Endothelial cell of umbilical vein (primary cell): ENCODE data around the gene SEC61A1. TPM values are rescaled to one million over a fixed set of nuclear protein-coding genes. Genes with fewer than 3 reads are reported as not detected.
A peak's percentile ranks its signal among the peaks of the same experiment; 100 is the strongest.

ENCODE experiments used
- BruUV-seq: library from RNA; stranded (reverse); fragments of 400-500 nt; replicated peaks from 2 replicates; lab custom pipeline; 2021; lab: Mats Ljungman, UMichigan
- CTCF ChIA-PET: fragments of 300-600, 350-600 bp; sonication (Branson Sonifier 250); formaldehyde crosslinking; loops from one replicate; lab custom pipeline; 2021; ENCODE audit warnings: antibody characterized with exemption, inconsistent platforms; lab: Charles Lee
- POLR2A ChIA-PET: fragments of 300-600, 350-600 bp; sonication (Branson Sonifier 250); formaldehyde crosslinking; loops from one replicate; lab custom pipeline; 2021; ENCODE audit warnings: antibody characterized with exemption, inconsistent platforms; lab: Charles Lee
- DNase-seq: peaks from one replicate; pipeline ENCODE4 v3.0.0-alpha.2; 2011; ENCODE audit warnings: low read depth, low spot score
- FAIRE-seq: peaks from 2 replicates; lab custom pipeline; 2011; peaks lifted over from hg19 to GRCh38; lab: Jason Lieb, UNC
- H2AFZ ChIP-seq: 2 replicates; pipeline ENCODE4 v1.6.0; 2012; ENCODE audit warnings: low read depth, low read length, control low read depth, inconsistent platforms
- H3K27ac ChIP-seq: 2 replicates; pipeline ENCODE4 v1.5.1; 2011; ENCODE audit warnings: low read depth, mild to moderate bottlenecking, control low read depth, low read length, moderate library complexity; ENCODE audit not compliant: insufficient read depth
- H3K27me3 ChIP-seq, 2 experiments: 2 replicates each; pipeline versions ENCODE4 v1.6.0 to v1.6.1; 2011; ENCODE audit warnings: low read length in 2 of 2, mixed read lengths in 1 of 2; ENCODE audit not compliant: control insufficient read depth in 2 of 2, insufficient read depth in 2 of 2
- H3K36me3 ChIP-seq, 2 experiments: 2 replicates in 1 of 2; 3 replicates in 1 of 2; pipeline ENCODE4 v1.5.1; 2011; ENCODE audit warnings: low read length in 2 of 2, mild to moderate bottlenecking in 1 of 2, moderate library complexity in 1 of 2; ENCODE audit not compliant: control insufficient read depth in 2 of 2, insufficient read depth in 2 of 2; ENCODE audit errors: extremely low read depth in 1 of 2
- H3K4me1 ChIP-seq: 3 replicates; pipeline ENCODE4 v1.5.1; 2011; ENCODE audit warnings: mild to moderate bottlenecking, low read length; ENCODE audit not compliant: control insufficient read depth, insufficient read depth; ENCODE audit errors: extremely low read depth
- H3K4me2 ChIP-seq: 2 replicates; pipeline ENCODE4 v1.6.1; 2011; ENCODE audit warnings: low read length, control low read depth, mixed read lengths; ENCODE audit not compliant: insufficient read depth
- H3K4me3 ChIP-seq, 3 experiments: fragments of 200-600 bp in 1 of 3; sonication (generic), shearing (Covaris generic) in 1 of 3; replicated peaks in 1 of 3; 2 replicates each; pipeline ENCODE4 v1.5.1; 2011 to 2016; ENCODE audit warnings: control low read depth in 3 of 3, low read length in 3 of 3, mild to moderate bottlenecking in 2 of 3, inconsistent platforms in 1 of 3, low read depth in 1 of 3, moderate library complexity in 1 of 3; ENCODE audit not compliant: insufficient read depth in 1 of 3
- H3K79me2 ChIP-seq: 2 replicates; pipeline ENCODE4 v1.6.0; 2012; ENCODE audit warnings: low read length, inconsistent platforms; ENCODE audit not compliant: control insufficient read depth, insufficient read depth
- H3K9ac ChIP-seq: replicated peaks from 2 replicates; pipeline ENCODE3; 2011; ENCODE audit warnings: low read length, control low read depth; ENCODE audit not compliant: insufficient read depth; ENCODE audit errors: extremely low read depth
- H3K9me1 ChIP-seq: replicated peaks from 3 replicates; pipeline ENCODE4 v1.6.0; 2011; ENCODE audit warnings: mild to moderate bottlenecking, low read length; ENCODE audit not compliant: control insufficient read depth, insufficient read depth; ENCODE audit errors: extremely low read depth
- H3K9me3 ChIP-seq: replicated peaks from 2 replicates; pipeline ENCODE4 v1.5.1; 2012; ENCODE audit warnings: low read length, inconsistent platforms; ENCODE audit not compliant: control insufficient read depth, insufficient read depth
- H4K20me1 ChIP-seq: replicated peaks from 2 replicates; pipeline ENCODE3; 2011; ENCODE audit warnings: mild to moderate bottlenecking, low read length; ENCODE audit not compliant: control insufficient read depth, insufficient read depth; ENCODE audit errors: extremely low read depth
- CTCF ChIP-seq, 2 donors: IDR thresholded peaks; 1 replicate in 1 of 2; 2 replicates in 1 of 2; pipeline ENCODE4 v1.5.1; 2011; ENCODE audit warnings: low read length in 2 of 2, mild to moderate bottlenecking in 2 of 2, moderate library complexity in 2 of 2, control low read depth in 1 of 2, inconsistent platforms in 1 of 2, low read depth in 1 of 2; ENCODE audit not compliant: insufficient read depth in 1 of 2; ENCODE audit errors: extremely low read depth in 1 of 2
- EZH2 ChIP-seq: IDR thresholded peaks from 2 replicates; pipeline ENCODE4 v1.6.1; 2012; ENCODE audit warnings: borderline replicate concordance, low read depth, mild to moderate bottlenecking, moderate library complexity, low read length, inconsistent platforms; ENCODE audit not compliant: severe bottlenecking
- FOS ChIP-seq: IDR thresholded peaks from 2 replicates; pipeline ENCODE4 v1.6.1; 2011; ENCODE audit warnings: mild to moderate bottlenecking, low read length, moderate library complexity, borderline replicate concordance; ENCODE audit not compliant: insufficient read depth
- GATA2 ChIP-seq: IDR thresholded peaks from 2 replicates; pipeline ENCODE4 v1.7.0; 2011; ENCODE audit warnings: low read depth, mild to moderate bottlenecking, moderate library complexity, mixed read lengths, low read length; ENCODE audit not compliant: insufficient read length, insufficient read depth
- JUN ChIP-seq: IDR thresholded peaks from 2 replicates; pipeline ENCODE4 v1.6.1; 2011; ENCODE audit warnings: borderline replicate concordance, low read depth; ENCODE audit not compliant: insufficient read length, insufficient read depth
- MAX ChIP-seq: IDR thresholded peaks from 2 replicates; pipeline ENCODE4 v1.6.1; 2011; ENCODE audit not compliant: insufficient read depth, insufficient read length
- POLR2A ChIP-seq: IDR thresholded peaks from 2 replicates; pipeline ENCODE4 v1.6.1; 2012; ENCODE audit warnings: low read depth, mild to moderate bottlenecking, control low read depth, low read length
- POLR2AphosphoS5 ChIP-seq: IDR thresholded peaks from 2 replicates; pipeline ENCODE4 v1.6.1; 2012; ENCODE audit warnings: low read depth, mild to moderate bottlenecking, control low read depth, low read length, moderate library complexity; ENCODE audit not compliant: insufficient read depth
- dilution Hi-C: fragments of 300-500 bp; cut with MboI; formaldehyde crosslinking; loops from one replicate; pipeline ENCODE4 v1.15.0; 2019; ENCODE audit warnings: low sequenced_read_pairs; ENCODE audit not compliant: extremely low pct_ligation_motif_present
- intact Hi-C: fragments of 100-400 bp; cut with micrococcal nuclease; formaldehyde crosslinking; loops from one replicate; pipeline ENCODE4 v1.10.0; 2022
- polyA plus RNA-seq, 4 experiments: library from polyadenylated mRNA; depleted of rRNA in 3 of 4; stranded (reverse) in 3 of 4; unstranded in 1 of 4; fragments of >200 nt; gene quantifications; 2 replicates each; pipeline versions ENCODE4 v1.2.1 to v1.2.3, GENCODE V29; 2011 to 2012; ENCODE audit warnings: missing spikeins in 1 of 4
- total RNA-seq: library from RNA; stranded (reverse); gene quantifications from 2 replicates; pipeline ENCODE4 v1.2.3, GENCODE V29; 2021

The SEC61A1 gene
- total and polyA plus RNA-seq, 2 donors (not counting 3 experiments of a cell fraction or from before 2014, with no cell fraction given): 307 to 312 TPM

- Histone ChIP-seq H3K4me1 (peaks cover 15% of the 10 kb centered on the region), H3K9me3 (no peaks in the 10 kb centered on the region), H3K27me3 (no peaks in the 10 kb centered on the region), H3K4me2 (no peak overlapping the region), H3K79me2 (peaks cover 10% of the 10 kb centered on the region), H3K4me3 (no peak overlapping the region), H3K9ac (no peak overlapping the region), H3K27ac (no peak overlapping the region), H4K20me1 (no peaks in the 10 kb centered on the region), H3K36me3 (peaks cover 1 to 5% of the 10 kb centered on the region in 2 experiments), H3K9me1 (no peaks in the 10 kb centered on the region), H2AFZ (no peak overlapping the region)
- CTCF ChIA-PET: interaction anchor here (1.2 to 1.5 kb wide), 3 partner anchors 8 to 42 kb away, joined by 3 to 12 read pairs (median 4); partner anchors contain the start of gene RUVBL1
- no peak for TF ChIP-seq MAX
- TF ChIP-seq EZH2: no peak
- TF ChIP-seq JUN: no peak
- TF ChIP-seq GATA2: no peak
- TF ChIP-seq CTCF (IDR thresholded peaks at IDR 0.05; ENCODE audit: extremely low read depth in 1 of 2, insufficient read depth in 1 of 2, low read depth in 1 of 2, low read length in 2 of 2): no peak
- TF ChIP-seq POLR2A: no peak
- TF ChIP-seq FOS: no peak
- no peak for TF ChIP-seq POLR2AphosphoS5
- FAIRE-seq (peak; percentile 37), DNase-seq (no peak)
- dilution Hi-C loops: no loop called here
- BruUV-seq: no TSS peak
- POLR2A ChIA-PET: no interaction called here
- intact Hi-C loops: loop anchor here (10.0 kb wide), 1 partner anchor 233 kb away; no protein-coding TSS in a partner anchor
Measured at GRCh38 chr3:128091586-128091985, 39.3 kb downstream of the SEC61A1 start.
